ENCODE data around the gene FCRL1.

- TF ChIP-seq CTCF (IDR thresholded peaks at IDR 0.05) (no peak), POLR2A (IDR thresholded peaks at IDR 0.05) (no peak)
Measured at GRCh38 chr1:157781048-157781447, 38.9 kb downstream of the FCRL1 start.
